Activated T-helper 2 cell treated with anti-CD3 and anti-CD28 coated beads, Interferon-gamma antibody, Interleukin-2, Interleukin-4, amounts not matched to agents 10 μg/mL and 5 μg/mL and 100 μg/mL, durations not matched to agents 14 hours and 24 hours and 36 hours (primary cell): Measurements from ENCODE around the gene SPDYE18. TPM values are rescaled to one million over a fixed set of nuclear protein-coding genes. Genes with fewer than 3 reads are reported as not detected.
"Not testable (repeated sequence)": the region's sequence is repeated elsewhere in the genome, so short reads cannot be mapped to it uniquely, and the experiment has no call there.

ENCODE experiments used
- DNase-seq: peaks from one replicate; pipeline ENCODE4 v3.0.0; 2021; ENCODE audit warnings: low spot score
- H3K27ac Mint-ChIP-seq: one replicate; pipeline ENCODE4 v1.8.0; 2021; ENCODE audit warnings: mixed read lengths
- H3K27me3 Mint-ChIP-seq: one replicate; pipeline ENCODE4 v1.8.0; 2021; ENCODE audit warnings: low read depth, mixed read lengths
- H3K36me3 Mint-ChIP-seq: one replicate; pipeline ENCODE4 v1.8.0; 2021; ENCODE audit warnings: low read depth, mixed read lengths
- H3K4me1 Mint-ChIP-seq: one replicate; pipeline ENCODE4 v1.8.0; 2021; ENCODE audit warnings: low read depth, mixed read lengths
- H3K4me3 Mint-ChIP-seq: one replicate; pipeline ENCODE4 v1.8.0; 2021; ENCODE audit warnings: low read depth, mild to moderate bottlenecking, moderate library complexity, mixed read lengths
- H3K9me3 Mint-ChIP-seq: one replicate; pipeline ENCODE4 v1.8.0; 2021; ENCODE audit warnings: mixed read lengths
- intact Hi-C: fragments of 100-400 bp; cut with micrococcal nuclease; formaldehyde crosslinking; loops from one replicate; pipeline ENCODE4 v1.15.1; 2023
- total RNA-seq: library from RNA; stranded (reverse); gene quantifications from 2 replicates; pipeline ENCODE4 v1.2.3, GENCODE V29; 2022

Gene SPDYE18
- total RNA-seq, 1 donor from 2014 or later: 0.46 TPM

- H3K27ac Mint-ChIP-seq, intact Hi-C loops, H3K4me3 Mint-ChIP-seq, H3K27me3 Mint-ChIP-seq, H3K9me3 Mint-ChIP-seq, DNase-seq: not testable (repeated sequence)
- peaks cover 28% of the 10 kb centered on the region for H3K36me3 Mint-ChIP-seq
- peaks cover 16% of the 10 kb centered on the region for H3K4me1 Mint-ChIP-seq
Observed at GRCh38 chr7:77071108-77071507, 8.8 kb upstream of the SPDYE18 start.

- H3K9me3 Mint-ChIP-seq, intact Hi-C loops, H3K27me3 Mint-ChIP-seq, H3K4me3 Mint-ChIP-seq, H3K27ac Mint-ChIP-seq, DNase-seq: not testable (repeated sequence)
- peaks cover 16% of the 10 kb centered on the region for H3K36me3 Mint-ChIP-seq
- peaks cover 16% of the 10 kb centered on the region for H3K4me1 Mint-ChIP-seq
Observed at GRCh38 chr7:77065869-77066268, 3.5 kb upstream of the SPDYE18 start.

GRCh38 chr7:77063732-77064131 is 1.4 kb upstream of the SPDYE18 start:
- H3K9me3 Mint-ChIP-seq, H3K27me3 Mint-ChIP-seq, H3K4me3 Mint-ChIP-seq, H3K27ac Mint-ChIP-seq, DNase-seq, H3K36me3 Mint-ChIP-seq, intact Hi-C loops: not testable (repeated sequence)
- peaks cover 11% of the 10 kb centered on the region for H3K4me1 Mint-ChIP-seq

GRCh38 chr7:77032261-77032660 is 30.1 kb downstream of the SPDYE18 start, which contains the start of gene SPDYE17:
Gene SPDYE17 (minus strand): TSS chr7:77032361. CDS start chr7:77030570, 1,791 bp downstream.
- H3K27ac Mint-ChIP-seq, intact Hi-C loops, H3K4me1 Mint-ChIP-seq, H3K9me3 Mint-ChIP-seq, H3K36me3 Mint-ChIP-seq, H3K27me3 Mint-ChIP-seq, H3K4me3 Mint-ChIP-seq, DNase-seq: not testable (repeated sequence)

- H3K4me1 Mint-ChIP-seq, H3K27me3 Mint-ChIP-seq, H3K9me3 Mint-ChIP-seq, H3K4me3 Mint-ChIP-seq, intact Hi-C loops, H3K27ac Mint-ChIP-seq, DNase-seq, H3K36me3 Mint-ChIP-seq: not testable (repeated sequence)
Observed at GRCh38 chr7:77026349-77026748, 36.0 kb downstream of the SPDYE18 start.

- H3K9me3 Mint-ChIP-seq, H3K27ac Mint-ChIP-seq: not testable (repeated sequence)
Observed at GRCh38 chr7:77010074-77010680, 52.2 kb downstream of the SPDYE18 start.

GRCh38 chr7:77008000-77008399 is 54.4 kb downstream of the SPDYE18 start:
- DNase-seq, H3K4me3 Mint-ChIP-seq, H3K4me1 Mint-ChIP-seq, H3K9me3 Mint-ChIP-seq, H3K36me3 Mint-ChIP-seq, intact Hi-C loops, H3K27me3 Mint-ChIP-seq, H3K27ac Mint-ChIP-seq: not testable (repeated sequence)

More at GRCh38 chr7:77010074-77010680, 52.2 kb downstream of the SPDYE18 start:
- H3K27me3 Mint-ChIP-seq, intact Hi-C loops, H3K36me3 Mint-ChIP-seq, H3K4me1 Mint-ChIP-seq, DNase-seq, H3K4me3 Mint-ChIP-seq: not testable (repeated sequence)

- H3K27me3 Mint-ChIP-seq, H3K4me1 Mint-ChIP-seq, H3K4me3 Mint-ChIP-seq, H3K9me3 Mint-ChIP-seq, H3K27ac Mint-ChIP-seq, intact Hi-C loops, DNase-seq, H3K36me3 Mint-ChIP-seq: not testable (repeated sequence)
Observed at GRCh38 chr7:77006127-77007110, 55.9 kb downstream of the SPDYE18 start.

GRCh38 chr7:77005461-77006057 is 56.8 kb downstream of the SPDYE18 start:
- H3K4me1 Mint-ChIP-seq, H3K4me3 Mint-ChIP-seq, H3K27ac Mint-ChIP-seq, H3K9me3 Mint-ChIP-seq, H3K36me3 Mint-ChIP-seq, H3K27me3 Mint-ChIP-seq, DNase-seq, intact Hi-C loops: not testable (repeated sequence)

- H3K27ac Mint-ChIP-seq, intact Hi-C loops, H3K4me1 Mint-ChIP-seq, H3K27me3 Mint-ChIP-seq, H3K4me3 Mint-ChIP-seq, H3K9me3 Mint-ChIP-seq, H3K36me3 Mint-ChIP-seq, DNase-seq: not testable (repeated sequence)
Observed at GRCh38 chr7:77004151-77004550, 58.2 kb downstream of the SPDYE18 start.

- not testable (repeated sequence) for DNase-seq, H3K4me3 Mint-ChIP-seq, H3K27ac Mint-ChIP-seq
Observed at GRCh38 chr7:77003241-77003640, 59.1 kb downstream of the SPDYE18 start.

GRCh38 chr7:77002678-77003233 is 59.6 kb downstream of the SPDYE18 start:
- H3K36me3 Mint-ChIP-seq, intact Hi-C loops, H3K4me3 Mint-ChIP-seq, DNase-seq, H3K27ac Mint-ChIP-seq, H3K9me3 Mint-ChIP-seq, H3K4me1 Mint-ChIP-seq, H3K27me3 Mint-ChIP-seq: not testable (repeated sequence)

More at GRCh38 chr7:77003241-77003640, 59.1 kb downstream of the SPDYE18 start:
- H3K9me3 Mint-ChIP-seq, intact Hi-C loops, H3K4me1 Mint-ChIP-seq, H3K27me3 Mint-ChIP-seq, H3K36me3 Mint-ChIP-seq: not testable (repeated sequence)
